Measurements from ENCODE around the gene CYP2U1.

DNA sequence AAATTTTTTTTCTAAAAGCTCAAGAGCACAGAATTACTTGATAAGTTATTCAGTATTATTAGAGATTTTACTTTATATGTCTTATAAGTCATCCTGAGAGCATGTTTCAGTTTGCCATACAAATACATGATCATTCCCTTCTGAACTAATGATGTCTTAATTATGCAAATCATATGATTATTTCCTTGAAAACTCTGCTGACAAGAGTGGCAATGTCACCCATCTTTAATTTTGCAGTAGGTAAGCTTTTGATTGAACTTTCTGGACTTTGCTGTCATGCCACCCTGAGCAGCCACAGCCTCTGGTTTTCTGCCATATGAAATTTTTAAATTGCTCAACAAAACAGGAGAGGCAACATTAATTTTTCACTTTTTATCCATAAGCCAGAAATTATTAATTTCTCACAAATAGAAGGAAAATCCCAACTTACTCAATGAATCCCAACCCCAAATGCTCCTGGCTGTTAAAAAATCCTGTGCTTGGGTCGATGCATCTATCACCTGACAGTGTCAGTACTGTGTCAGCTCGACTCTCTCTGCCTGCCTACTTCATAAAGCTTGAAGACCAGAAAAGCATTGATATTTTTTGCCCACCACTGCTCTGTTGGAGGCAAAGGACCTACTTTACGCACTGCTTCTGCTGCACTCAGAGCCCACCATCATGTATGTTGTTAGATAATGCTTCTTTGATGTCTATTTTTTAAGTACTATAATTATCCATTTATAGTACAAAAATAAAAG, 46.8 kb downstream of the CYP2U1 start:
- TF ChIP-seq CTCF (IDR thresholded peaks at IDR 0.05) (no peak), POLR2A (IDR thresholded peaks at IDR 0.05) (no peak), POLR2AphosphoS5 (IDR thresholded peaks at IDR 0.05) (no peak)
